A673 (cell line): ENCODE measurements around the gene DDX5.

Experiments
- EZH2 ChIP-seq: fragments of 200-600 bp; sonication (generic); IDR thresholded peaks from 2 replicates; pipeline ENCODE4 v1.6.1; 2017; ENCODE audit warnings: borderline replicate concordance, low read depth, mild to moderate bottlenecking, mixed read lengths, antibody characterized with exemption, low read length; ENCODE audit not compliant: poor library complexity, severe bottlenecking
- TF ChIP-seq, protein P1 (sequence below): fragments of 300-800, 200-600 bp; sonication (generic); conservative IDR thresholded peaks from 2 replicates; pipeline ENCODE4 v1.5.1; 2017; ENCODE audit warnings: low read depth, mild to moderate bottlenecking, antibody characterized with exemption, low read length, moderate library complexity, mixed read lengths

DNA sequence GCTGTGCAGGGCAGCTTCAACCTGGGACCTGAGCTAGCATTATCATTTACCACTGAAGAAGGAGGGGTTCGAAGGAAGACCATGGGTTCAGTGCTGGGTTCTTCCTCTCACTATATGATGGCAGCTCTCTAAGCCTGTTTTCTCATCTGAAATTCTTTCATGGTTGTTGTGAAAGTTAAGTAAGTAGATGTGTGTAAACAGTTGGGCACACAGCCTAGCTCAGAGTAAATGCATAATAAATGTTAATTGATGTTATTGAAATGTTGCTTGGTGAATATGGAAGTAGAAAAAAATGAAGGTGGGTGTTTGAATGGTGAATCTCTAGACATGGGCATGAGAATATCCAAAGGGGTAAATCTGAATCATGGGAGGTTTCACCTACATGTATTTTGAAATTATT, 9.7 kb upstream of the DDX5 start:
- TF ChIP-seq, protein P1, sequence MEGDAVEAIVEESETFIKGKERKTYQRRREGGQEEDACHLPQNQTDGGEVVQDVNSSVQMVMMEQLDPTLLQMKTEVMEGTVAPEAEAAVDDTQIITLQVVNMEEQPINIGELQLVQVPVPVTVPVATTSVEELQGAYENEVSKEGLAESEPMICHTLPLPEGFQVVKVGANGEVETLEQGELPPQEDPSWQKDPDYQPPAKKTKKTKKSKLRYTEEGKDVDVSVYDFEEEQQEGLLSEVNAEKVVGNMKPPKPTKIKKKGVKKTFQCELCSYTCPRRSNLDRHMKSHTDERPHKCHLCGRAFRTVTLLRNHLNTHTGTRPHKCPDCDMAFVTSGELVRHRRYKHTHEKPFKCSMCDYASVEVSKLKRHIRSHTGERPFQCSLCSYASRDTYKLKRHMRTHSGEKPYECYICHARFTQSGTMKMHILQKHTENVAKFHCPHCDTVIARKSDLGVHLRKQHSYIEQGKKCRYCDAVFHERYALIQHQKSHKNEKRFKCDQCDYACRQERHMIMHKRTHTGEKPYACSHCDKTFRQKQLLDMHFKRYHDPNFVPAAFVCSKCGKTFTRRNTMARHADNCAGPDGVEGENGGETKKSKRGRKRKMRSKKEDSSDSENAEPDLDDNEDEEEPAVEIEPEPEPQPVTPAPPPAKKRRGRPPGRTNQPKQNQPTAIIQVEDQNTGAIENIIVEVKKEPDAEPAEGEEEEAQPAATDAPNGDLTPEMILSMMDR, result no peak
- no peak for TF ChIP-seq EZH2
